Suprapubic skin (tissue), 4 donors: ENCODE results near the gene PDGFRB.

Experiments
- POLR2A ChIP-seq, 2 donors: fragments of 450-650 bp; IDR thresholded peaks; one replicate each; pipeline ENCODE4 v1.6.1; 2017; ENCODE audit warnings: antibody characterized with exemption in 2 of 2, mild to moderate bottlenecking in 2 of 2, moderate library complexity in 2 of 2
- POLR2AphosphoS5 ChIP-seq, 3 donors: sonication (generic); formaldehyde crosslinking; IDR thresholded peaks; one replicate each; pipeline ENCODE4 v1.6.1; 2017; ENCODE audit warnings: antibody characterized with exemption in 3 of 3
- TF ChIP-seq, protein P1 (sequence below), 2 donors: fragments of 200-600 bp in 1 of 2; fragments of 450-650 bp in 1 of 2; sonication (generic) in 1 of 2; IDR thresholded peaks; one replicate each; pipeline ENCODE4 v1.5.1; 2016 to 2019; ENCODE audit warnings: antibody characterized with exemption in 2 of 2, mild to moderate bottlenecking in 1 of 2, moderate library complexity in 1 of 2

DNA sequence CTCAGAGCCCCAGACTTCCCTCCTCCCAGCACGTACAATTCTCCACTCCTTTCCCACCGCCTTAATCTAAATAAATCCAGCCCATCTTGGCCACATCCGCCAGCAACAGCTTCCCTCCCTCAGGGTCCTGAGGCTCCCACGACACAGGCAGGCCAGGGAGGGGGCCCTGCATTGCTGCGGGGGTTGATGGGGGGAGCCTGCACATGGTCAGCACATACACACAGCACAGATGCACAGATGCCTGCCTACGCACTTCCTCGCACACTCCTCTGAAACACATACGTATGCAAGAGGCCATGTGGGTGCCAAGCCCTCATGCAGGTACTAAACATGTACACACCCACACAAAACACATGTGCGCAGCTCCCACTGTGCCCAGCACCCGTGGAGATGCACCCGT, 14.8 kb downstream of the PDGFRB start:
- TF ChIP-seq, protein P1, sequence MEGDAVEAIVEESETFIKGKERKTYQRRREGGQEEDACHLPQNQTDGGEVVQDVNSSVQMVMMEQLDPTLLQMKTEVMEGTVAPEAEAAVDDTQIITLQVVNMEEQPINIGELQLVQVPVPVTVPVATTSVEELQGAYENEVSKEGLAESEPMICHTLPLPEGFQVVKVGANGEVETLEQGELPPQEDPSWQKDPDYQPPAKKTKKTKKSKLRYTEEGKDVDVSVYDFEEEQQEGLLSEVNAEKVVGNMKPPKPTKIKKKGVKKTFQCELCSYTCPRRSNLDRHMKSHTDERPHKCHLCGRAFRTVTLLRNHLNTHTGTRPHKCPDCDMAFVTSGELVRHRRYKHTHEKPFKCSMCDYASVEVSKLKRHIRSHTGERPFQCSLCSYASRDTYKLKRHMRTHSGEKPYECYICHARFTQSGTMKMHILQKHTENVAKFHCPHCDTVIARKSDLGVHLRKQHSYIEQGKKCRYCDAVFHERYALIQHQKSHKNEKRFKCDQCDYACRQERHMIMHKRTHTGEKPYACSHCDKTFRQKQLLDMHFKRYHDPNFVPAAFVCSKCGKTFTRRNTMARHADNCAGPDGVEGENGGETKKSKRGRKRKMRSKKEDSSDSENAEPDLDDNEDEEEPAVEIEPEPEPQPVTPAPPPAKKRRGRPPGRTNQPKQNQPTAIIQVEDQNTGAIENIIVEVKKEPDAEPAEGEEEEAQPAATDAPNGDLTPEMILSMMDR (IDR thresholded peaks at IDR 0.05) = no peak
- TF ChIP-seq POLR2A (IDR thresholded peaks at IDR 0.05) (no peak), POLR2AphosphoS5 (IDR thresholded peaks at IDR 0.05) (no peak)
